ENCODE measurements around the gene DLGAP3.

The DLGAP3 gene

DNA sequence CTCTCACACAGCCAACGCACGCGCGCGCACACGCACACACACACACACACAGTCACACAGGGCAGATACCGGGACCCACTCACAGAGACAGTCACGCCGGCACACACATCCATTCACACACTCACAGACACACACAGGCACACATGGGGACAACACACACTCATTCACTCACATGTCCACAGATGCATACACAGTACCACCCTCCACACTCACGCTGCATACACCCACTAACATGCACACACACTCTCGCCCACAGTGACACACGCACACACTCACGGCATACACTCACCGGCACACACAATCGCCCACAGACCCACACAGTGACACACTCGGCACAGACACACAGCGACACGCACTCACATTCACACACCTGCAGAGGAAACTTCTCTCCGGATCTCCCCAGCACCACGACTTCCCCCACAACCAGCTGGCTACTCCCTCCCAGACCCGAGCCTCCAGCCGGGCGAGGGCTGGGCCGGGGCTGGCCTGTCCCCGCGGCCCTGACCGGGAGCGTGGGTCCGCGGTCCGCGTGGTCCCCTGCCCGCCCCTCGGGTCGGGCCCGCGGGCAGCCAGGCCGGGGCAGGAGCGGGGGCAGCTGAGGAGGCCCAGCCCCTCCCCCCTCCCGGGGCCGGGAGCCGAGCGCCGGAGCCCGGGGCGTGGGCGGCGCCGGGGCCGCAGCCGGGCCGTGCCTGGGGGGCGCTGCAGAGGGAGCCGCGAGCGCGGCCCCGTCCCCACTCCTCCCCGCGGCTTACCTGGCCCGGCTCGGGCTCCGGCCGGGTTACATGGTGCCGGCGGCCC is 552 bp downstream of the DLGAP3 start:
- DNase-seq (ENCODE audit: low read depth in 2 of 2) = no peak

GRCh38 chr1:34928066-34928696 is 1.3 kb downstream of the DLGAP3 start:
- no peak for DNase-seq (ENCODE audit: low read depth in 2 of 2)

- no peak for DNase-seq (ENCODE audit: low read depth in 2 of 2)
Measured at GRCh38 chr1:34927316-34927715, 2.1 kb downstream of the DLGAP3 start.

GRCh38 chr1:34926894-34927293 is 2.6 kb downstream of the DLGAP3 start:
- DNase-seq (ENCODE audit: low read depth in 2 of 2) = no peak

DNA sequence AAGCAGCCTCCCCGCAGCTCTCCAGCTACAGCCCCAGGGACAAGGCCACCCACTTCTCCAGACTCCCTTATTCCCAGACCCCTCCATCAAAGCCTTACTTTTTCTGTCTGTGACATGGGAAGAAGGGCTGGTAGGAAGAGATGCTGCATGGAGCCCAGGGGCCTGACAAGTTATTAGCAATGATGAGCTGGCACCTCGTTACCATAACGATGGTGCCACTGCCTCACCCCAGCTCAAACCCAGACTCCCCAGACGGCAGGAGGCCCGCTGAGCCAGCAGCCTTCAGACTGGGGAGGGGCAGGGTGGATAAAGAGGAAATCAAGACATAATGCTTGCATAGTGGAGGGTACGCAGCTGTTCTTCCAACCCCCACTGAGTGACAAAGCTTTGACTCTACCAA is 3.3 kb downstream of the DLGAP3 start:
- no peak for DNase-seq (ENCODE audit: low read depth in 2 of 2)

GRCh38 chr1:34925730-34926129 is 3.7 kb downstream of the DLGAP3 start:
- no peak for DNase-seq (ENCODE audit: low read depth in 2 of 2)

DNA sequence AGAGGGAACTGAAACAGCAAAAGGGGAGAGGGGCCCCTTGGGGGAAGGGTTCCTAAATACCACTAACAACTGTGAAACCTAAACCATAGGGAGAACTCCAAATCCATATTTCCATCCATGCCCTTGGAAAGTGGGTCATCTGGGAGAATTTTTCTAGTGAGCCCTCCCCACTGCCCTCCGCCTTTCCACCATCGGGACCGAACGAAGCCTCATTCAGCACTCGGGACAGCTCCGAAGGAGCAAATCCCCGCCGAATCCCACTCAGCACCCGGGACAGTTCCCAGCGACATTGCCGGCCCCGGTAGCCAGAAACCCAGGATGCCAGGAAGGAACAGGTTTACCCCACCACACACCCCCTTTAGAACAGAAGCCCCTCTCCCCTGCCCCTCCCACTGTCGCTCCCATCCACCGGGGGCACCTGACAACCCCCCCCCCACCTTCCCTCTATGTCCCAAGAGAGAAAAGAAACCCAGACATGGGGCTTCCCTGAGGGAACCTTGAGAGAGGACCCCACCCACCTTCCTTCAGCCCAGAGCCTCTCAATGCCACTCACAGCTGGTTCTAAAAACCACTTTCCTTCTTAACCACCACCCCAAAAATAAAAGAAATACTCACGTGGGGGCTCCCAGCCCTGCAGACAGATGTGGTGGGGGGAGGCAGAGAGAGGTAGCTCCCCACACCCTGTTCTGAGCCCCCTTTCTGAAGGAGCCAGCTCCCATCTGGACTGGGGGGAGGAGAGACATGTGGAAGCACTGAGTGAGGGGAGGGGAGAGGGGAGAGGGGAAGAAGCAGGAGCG is 4.5 kb downstream of the DLGAP3 start:
- DNase-seq (ENCODE audit: low read depth in 2 of 2) = peak in 1 of 2 donors; percentile 29

- DNase-seq (ENCODE audit: low read depth in 2 of 2) = no peak
Measured at GRCh38 chr1:34923490-34923889, 6.0 kb downstream of the DLGAP3 start.

DNA sequence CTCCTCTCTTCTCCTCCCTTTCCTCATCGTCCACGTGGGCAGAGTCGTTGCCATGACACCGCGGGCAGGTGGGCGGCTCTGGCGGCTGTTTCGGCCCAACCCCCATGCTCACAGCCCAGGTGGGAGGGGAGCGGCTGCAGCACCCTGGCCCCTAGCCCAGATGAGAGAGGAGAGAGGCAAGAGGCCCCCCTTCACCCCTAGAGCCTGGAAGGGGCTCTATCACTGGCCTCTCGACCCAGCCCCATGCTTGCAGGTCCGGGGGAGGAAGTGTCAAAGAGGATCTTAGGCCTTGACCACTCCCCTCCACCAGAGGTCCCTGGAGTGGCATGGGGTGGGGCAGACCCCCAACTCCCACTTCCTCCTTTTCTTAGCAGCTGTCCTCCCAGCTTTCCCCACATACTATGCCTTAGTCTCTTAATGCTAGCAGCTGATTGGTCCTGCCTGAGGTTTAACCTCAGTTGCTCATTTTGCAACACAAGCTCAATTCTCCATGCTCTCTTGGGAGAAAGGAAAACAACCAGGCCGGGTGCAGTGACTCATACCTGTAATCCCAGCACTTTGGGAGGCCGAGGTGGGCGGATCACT is 10.4 kb downstream of the DLGAP3 start:
- DNase-seq (ENCODE audit: low read depth in 2 of 2) = no peak

DNA sequence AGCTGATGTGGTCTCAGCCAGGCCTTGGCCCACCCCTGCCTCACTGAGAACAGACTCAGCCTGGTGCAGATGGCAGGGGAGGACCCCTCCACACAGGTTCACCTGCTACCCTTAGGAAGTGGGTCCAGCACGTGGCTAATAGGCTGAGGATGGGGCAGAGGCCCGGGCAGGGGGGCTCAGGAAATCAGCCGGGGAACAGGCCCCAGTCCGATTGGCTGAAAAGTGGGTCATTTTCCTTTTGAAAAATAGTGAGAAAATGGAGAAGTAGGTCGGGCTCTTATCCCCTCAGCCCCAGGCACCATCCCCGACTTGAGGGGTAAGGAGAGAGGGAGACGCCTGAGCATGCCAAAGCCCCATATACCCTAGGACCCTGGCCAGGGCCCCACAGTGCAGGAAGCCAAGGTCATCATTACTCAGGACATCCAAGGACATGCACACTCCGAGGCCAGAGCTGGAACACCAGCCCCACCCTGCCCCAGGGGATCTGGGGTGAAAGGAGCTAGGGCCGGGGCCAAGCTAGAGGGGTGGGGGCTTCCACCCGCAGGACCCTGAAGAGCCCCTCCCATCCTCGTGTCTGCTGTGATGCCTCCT is 11.0 kb downstream of the DLGAP3 start:
- DNase-seq (ENCODE audit: low read depth in 2 of 2) = no peak

DNA sequence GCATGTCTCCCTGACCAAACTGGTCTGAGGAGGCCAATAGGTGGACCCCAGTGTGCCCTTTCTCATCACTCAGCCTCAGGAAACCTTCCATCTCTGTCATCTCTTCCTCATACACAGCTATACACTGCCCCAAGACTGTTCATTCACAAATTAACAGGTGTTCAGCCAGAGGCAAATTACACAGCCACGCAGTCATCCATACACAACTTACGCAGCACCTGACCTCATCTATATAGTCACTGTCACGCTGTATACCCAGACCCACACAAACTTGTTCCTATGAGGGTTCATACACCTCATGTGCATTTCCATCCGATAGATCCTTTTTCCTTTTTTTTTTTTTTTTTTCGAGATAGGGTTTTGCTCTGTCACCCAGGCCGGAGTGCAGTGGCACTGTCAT is 12.4 kb downstream of the DLGAP3 start:
- DNase-seq (ENCODE audit: low read depth in 2 of 2) = no peak

- no peak for DNase-seq (ENCODE audit: low read depth in 2 of 2)
Measured at GRCh38 chr1:34916104-34916503, 13.3 kb downstream of the DLGAP3 start.

- DNase-seq (ENCODE audit: low read depth in 2 of 2) = no peak
Measured at GRCh38 chr1:34915521-34915920, 13.9 kb downstream of the DLGAP3 start.

DNA sequence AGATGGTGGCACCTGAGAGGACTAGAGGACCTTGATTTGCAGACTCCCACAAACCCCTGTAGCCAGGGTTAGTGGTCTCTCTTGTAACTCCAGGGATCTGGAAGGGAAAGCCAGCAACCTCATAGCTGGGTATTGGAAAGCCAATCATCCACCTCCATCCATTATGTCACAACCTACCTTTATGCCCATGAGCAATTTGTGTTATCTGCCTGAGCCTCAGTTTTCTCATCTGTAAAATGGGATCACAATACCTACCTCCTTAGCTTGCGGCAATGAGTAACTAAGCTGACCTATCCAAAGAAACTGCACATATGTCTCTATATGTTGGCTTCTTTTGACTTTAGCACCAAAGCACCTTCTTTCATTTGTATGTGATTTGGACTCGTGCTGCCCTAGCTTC is 14.5 kb downstream of the DLGAP3 start:
- no peak for DNase-seq (ENCODE audit: low read depth in 2 of 2)

DNA sequence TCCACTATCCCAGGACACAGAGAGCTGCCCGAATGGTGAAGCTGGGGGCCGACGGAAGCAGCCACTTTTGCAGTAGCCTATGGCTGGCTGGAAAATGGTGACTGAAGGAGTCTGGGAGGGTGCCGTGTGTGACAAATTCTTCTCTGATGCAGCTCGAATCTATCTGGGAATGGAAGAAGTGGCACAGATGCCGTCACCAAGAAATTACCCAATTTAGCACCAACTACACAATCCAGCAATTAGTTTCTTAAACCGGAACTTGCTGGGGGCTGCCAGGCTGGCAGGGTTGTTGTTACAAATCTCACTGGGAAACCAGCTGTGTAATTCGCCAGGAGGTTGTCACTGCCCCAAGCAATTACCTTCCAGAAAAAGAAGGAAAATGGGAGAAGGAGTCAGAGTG is 18.0 kb downstream of the DLGAP3 start:
- DNase-seq (ENCODE audit: low read depth in 2 of 2) = no peak

- no peak for DNase-seq (ENCODE audit: low read depth in 2 of 2)
Measured at GRCh38 chr1:34910425-34910824, 19.0 kb downstream of the DLGAP3 start.

DNA sequence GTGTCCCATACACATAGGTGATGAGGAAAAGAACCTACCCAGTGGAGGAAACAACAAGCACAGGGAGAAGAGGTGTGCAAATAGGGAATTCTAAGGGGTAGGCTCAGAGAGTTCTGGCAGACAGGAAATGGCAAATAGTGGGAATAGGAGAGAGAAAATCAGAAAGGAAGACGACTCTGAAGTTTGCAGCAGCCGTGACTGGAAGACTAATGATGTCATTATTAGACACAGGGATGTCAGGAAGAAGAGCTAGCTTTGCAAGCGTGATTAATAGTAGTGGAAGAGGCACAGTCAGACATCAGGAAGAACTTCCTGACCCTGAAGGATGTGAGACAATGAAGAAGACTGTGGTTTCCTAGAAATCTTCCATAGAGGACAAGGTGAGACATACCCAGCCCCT is 21.1 kb downstream of the DLGAP3 start:
- no peak for DNase-seq (ENCODE audit: low read depth in 2 of 2)

DNA sequence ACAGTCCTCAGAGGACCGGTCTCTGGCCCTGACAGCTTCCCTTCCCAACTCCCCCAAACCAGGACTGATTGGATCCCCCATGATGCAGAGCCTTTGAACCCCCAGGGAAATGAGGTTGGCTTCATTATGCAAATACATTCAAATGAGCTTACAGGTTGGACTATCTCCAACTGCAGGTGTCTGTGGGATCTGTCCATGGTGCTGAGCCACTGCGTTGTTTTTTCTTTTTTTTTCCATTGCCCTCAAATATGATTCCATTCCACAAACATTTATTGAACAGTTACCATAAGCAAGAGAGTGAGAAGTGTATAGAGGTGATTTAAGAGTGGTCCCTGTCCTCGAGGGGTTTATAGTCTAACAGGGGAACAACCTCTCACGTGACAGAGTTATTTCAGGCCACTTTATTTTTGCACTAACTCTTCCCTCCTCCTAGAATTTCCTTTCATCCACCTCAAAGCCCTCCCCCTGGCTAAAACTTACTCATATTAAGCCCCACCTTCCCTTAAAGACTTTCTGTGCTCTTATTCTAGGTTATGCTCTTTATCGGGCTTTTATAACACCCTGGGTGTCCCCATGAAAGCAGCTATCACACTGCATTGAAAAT is 21.9 kb downstream of the DLGAP3 start:
- DNase-seq (ENCODE audit: low read depth in 2 of 2) = no peak

- DNase-seq (ENCODE audit: low read depth in 2 of 2) = no peak
Measured at GRCh38 chr1:34906756-34907155, 22.7 kb downstream of the DLGAP3 start.

DNA sequence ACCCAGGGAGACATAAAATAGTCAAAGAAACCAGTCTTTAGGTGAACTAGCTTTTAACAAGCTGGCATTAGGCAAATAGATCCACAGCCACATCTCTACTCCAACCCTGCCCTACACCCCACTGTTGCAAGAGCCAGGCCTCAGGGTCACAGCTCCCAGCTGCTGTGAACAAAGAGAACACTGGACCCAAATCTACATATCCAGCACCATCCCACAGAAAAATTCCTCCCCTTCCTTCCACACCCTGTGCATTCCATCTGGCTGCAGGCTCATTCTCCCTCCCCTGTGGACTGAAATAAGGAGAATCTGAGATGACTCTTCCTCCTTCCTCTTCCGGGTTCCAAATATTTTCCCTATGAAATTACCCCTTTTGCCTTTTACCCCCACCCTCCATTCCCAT is 23.2 kb downstream of the DLGAP3 start:
- DNase-seq (ENCODE audit: low read depth in 2 of 2) = no peak

- DNase-seq (ENCODE audit: low read depth in 2 of 2) = no peak
Measured at GRCh38 chr1:34905098-34905459, 24.4 kb downstream of the DLGAP3 start.
